Measurements from ENCODE around the gene IQCC. TPM values are rescaled to one million over a fixed set of nuclear protein-coding genes. Genes with fewer than 3 reads are reported as not detected.

Gene IQCC
- total RNA-seq, 1 donor from 2014 or later = 2.6 TPM

GRCh38 chr1:32255072-32256071 lies 49.9 kb downstream of the IQCC start:
- H3K9me3 ChIP-seq (ENCODE audit: control insufficient read depth in 3 of 3, low read length in 3 of 3) = no peaks in the 10 kb centered on the region
- H3K4me1 ChIP-seq (ENCODE audit: control insufficient read depth in 3 of 3, insufficient read depth in 3 of 3, low read length in 3 of 3) = peaks cover 12 to 21% (median 12%) of the 10 kb centered on the region in 3 donors
- H3K4me3 ChIP-seq (ENCODE audit: low read length in 3 of 3) = no peak overlapping the region
- no peak overlapping the region for H3K27ac ChIP-seq (ENCODE audit: low read depth, low read length)
- no peak overlapping the region for H3K9ac ChIP-seq (ENCODE audit: low read depth in 1 of 3, low read length in 3 of 3)
- H3K36me3 ChIP-seq (ENCODE audit: control insufficient read depth in 3 of 3, insufficient read depth in 3 of 3, low read length in 3 of 3) = no peaks in the 10 kb centered on the region
- H3K27me3 ChIP-seq (ENCODE audit: control insufficient read depth in 3 of 3, insufficient read depth in 3 of 3, low read length in 3 of 3) = no peaks in the 10 kb centered on the region

- Histone ChIP-seq H3K27ac (ENCODE audit: low read depth, low read length) (no peak overlapping the region), H3K9me3 (ENCODE audit: control insufficient read depth in 3 of 3, low read length in 3 of 3) (no peaks in the 10 kb centered on the region), H3K9ac (ENCODE audit: low read depth in 1 of 3, low read length in 3 of 3) (no peak overlapping the region), H3K4me1 (ENCODE audit: control insufficient read depth in 3 of 3, insufficient read depth in 3 of 3, low read length in 3 of 3) (peaks cover 6 to 9% (median 7%) of the 10 kb centered on the region in 3 donors), H3K4me3 (ENCODE audit: low read length in 3 of 3) (no peak overlapping the region), H3K27me3 (ENCODE audit: control insufficient read depth in 3 of 3, insufficient read depth in 3 of 3, low read length in 3 of 3) (no peaks in the 10 kb centered on the region), H3K36me3 (ENCODE audit: control insufficient read depth in 3 of 3, insufficient read depth in 3 of 3, low read length in 3 of 3) (no peaks in the 10 kb centered on the region)
Measured at GRCh38 chr1:32256473-32257226, 51.2 kb downstream of the IQCC start.

GRCh38 chr1:32257227-32257508 lies 51.7 kb downstream of the IQCC start:
- Histone ChIP-seq H3K9ac (ENCODE audit: low read depth in 1 of 3, low read length in 3 of 3) (no peak overlapping the region), H3K4me3 (ENCODE audit: low read length in 3 of 3) (no peak overlapping the region), H3K27me3 (ENCODE audit: control insufficient read depth in 3 of 3, insufficient read depth in 3 of 3, low read length in 3 of 3) (no peaks in the 10 kb centered on the region), H3K27ac (ENCODE audit: low read depth, low read length) (no peak overlapping the region), H3K9me3 (ENCODE audit: control insufficient read depth in 3 of 3, low read length in 3 of 3) (no peaks in the 10 kb centered on the region), H3K36me3 (ENCODE audit: control insufficient read depth in 3 of 3, insufficient read depth in 3 of 3, low read length in 3 of 3) (no peaks in the 10 kb centered on the region), H3K4me1 (ENCODE audit: control insufficient read depth in 3 of 3, insufficient read depth in 3 of 3, low read length in 3 of 3) (peaks cover 5 to 9% (median 6%) of the 10 kb centered on the region in 3 donors)

Other genes with a start within 250 kb of the IQCC start
- 48.5 TPM for gene KHDRBS1, start 191.8 kb upstream of the IQCC start, total RNA-seq
- gene TMEM39B, start 132.7 kb upstream of the IQCC start, total RNA-seq = 3.7 TPM
- 17.7 TPM for gene KPNA6, start 97.6 kb upstream of the IQCC start, total RNA-seq
- 30.8 TPM for gene TXLNA, start 26.0 kb upstream of the IQCC start, total RNA-seq
- 58.5 TPM for gene CCDC28B, start 5.1 kb upstream of the IQCC start, total RNA-seq
- gene DCDC2B, start 3.4 kb downstream of the IQCC start, total RNA-seq = not detected
- gene TMEM234, start 16.7 kb downstream of the IQCC start, total RNA-seq = 10.4 TPM
- gene EIF3I, start 16.7 kb downstream of the IQCC start, total RNA-seq = 171 TPM
- gene FAM167B, start 41.6 kb downstream of the IQCC start, total RNA-seq = 1.6 TPM
- 2.1 TPM for gene LCK, start 45.6 kb downstream of the IQCC start, total RNA-seq
- 37.6 TPM for gene HDAC1, start 86.4 kb downstream of the IQCC start, total RNA-seq
- 31.8 TPM for gene MARCKSL1, start 130.6 kb downstream of the IQCC start, total RNA-seq
- 1.0 TPM for gene FAM229A, start 156.8 kb downstream of the IQCC start, total RNA-seq
- gene TSSK3, start 156.9 kb downstream of the IQCC start, total RNA-seq = 1.0 TPM
- gene BSDC1, start 188.8 kb downstream of the IQCC start, total RNA-seq = 37.1 TPM

All from skeletal muscle tissue (tissue), 4 donors.